GM21825 (cell line): ENCODE data around the gene ADK.
A peak's percentile ranks its signal among the peaks of the same experiment; 100 is the strongest.

Experiments used
- ATAC-seq: cut with Tn5 transposase; IDR thresholded peaks from one replicate; pipeline ENCODE4 v1.9.1; 2021; ENCODE audit warnings: mild to moderate bottlenecking, moderate library complexity; ENCODE audit not compliant: unreplicated experiment

Gene ADK

DNA sequence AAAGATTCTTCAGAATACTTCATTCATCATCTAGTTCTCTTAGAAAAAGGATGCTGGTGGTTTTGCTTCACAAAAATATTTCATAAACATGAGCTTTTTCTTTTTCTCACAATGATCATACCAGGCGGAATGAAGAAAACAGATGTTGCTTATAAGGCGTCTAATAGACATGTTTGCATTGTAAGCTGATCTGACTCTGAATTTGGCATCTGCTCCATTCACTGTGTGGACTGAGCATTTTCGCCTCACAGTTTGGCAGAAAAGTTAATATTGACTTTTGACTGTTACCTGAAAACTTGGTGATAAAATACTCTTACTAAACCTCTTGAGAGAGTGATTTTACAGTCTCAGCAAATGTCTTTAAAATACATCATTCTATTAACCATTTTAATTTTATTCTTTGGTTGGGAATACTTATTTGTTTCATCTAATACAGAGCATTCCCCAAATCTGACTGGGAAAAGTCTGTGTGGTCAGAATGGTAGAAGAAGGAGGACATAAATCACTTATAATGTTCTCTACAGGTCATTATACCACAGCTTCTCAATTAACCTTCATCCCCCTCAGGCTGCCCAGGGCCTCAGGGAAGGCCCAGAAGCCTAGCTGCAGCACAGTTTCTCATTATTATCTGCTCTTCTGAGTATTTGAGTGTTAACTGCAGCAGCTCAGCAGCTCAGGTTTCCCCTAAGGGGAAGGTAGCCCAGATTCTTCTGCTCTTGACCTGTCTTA lies 553.8 kb downstream of the ADK start:
- ATAC-seq = no peak

- no peak for ATAC-seq
Observed at GRCh38 chr10:74705358-74705980, 554.4 kb downstream of the ADK start.

DNA sequence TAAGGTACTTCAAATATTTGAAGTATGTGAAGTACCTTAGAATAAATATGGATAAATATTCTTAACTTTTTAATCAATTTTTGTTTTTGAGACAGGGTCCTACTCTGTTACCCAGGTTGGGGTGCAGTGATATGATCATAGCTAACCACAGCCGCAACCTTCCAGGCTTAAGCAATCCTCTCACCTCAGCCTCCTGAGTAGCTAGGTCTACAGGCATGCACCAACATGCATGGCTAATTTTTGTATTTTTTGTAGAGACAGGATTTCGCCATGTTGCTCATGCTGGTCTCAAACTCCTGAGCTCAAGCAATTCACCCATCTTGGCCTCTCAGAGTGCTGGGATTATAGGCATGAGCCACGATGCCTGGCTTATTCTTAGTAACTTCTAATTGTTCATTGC lies 555.9 kb downstream of the ADK start:
- ATAC-seq = no peak

DNA sequence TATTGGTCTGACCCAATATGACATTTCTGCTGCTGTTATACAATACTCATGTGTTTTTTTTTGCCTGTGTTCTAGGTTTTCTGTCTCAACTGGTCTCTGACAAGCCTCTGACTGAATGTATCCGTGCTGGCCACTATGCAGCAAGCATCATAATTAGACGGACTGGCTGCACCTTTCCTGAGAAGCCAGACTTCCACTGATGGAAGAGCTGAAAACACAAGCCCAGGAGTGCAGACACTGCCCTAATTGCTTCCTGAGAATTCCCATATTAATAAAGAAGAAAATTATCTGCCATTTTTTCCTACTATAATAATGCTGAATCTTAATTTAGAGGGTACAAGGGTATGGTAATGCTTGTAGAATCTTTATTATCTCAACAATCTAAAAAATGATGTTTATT lies 557.2 kb downstream of the ADK start:
- no peak for ATAC-seq

DNA sequence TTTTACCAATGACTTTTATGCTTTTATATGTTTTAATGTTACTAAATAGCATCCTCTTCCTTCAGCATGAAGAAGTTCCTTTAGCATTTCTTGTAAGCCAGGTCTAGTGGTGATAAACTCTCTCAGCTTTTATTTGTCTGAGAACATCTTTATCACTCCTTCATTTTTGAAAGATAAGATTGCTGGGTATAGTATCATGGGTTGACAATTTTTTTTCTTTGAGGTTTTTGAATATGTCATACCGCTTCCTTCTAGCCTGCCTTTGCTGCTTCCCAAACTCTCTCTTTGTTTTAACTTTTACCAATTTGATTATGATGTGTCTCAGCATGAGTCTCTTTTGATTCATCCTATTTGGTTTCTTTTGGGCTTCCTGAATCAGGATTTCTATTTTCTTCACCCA lies 567.2 kb downstream of the ADK start:
- ATAC-seq = no peak

GRCh38 chr10:74728225-74728624 lies 577.2 kb downstream of the ADK start:
- no peak for ATAC-seq

DNA sequence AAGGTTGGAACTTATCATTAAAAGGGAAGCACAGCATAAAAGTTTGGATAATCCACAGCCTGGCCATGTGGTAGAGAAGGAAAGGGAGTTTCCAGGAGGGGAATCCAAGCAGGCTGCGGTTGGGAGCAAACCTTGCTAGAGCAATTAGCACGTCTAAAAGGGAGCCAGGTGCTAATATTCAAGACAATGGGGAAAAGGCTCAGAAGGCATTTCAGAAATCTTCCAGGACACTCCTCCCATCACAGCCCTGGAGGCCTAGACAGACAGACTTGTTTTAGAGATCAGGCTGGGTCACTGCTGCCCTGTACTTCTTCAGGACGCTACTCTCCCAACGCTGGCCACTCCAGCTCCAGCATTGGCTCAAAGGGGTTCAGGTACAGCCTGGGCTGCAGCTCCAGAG lies 579.2 kb downstream of the ADK start:
- ATAC-seq = no peak

DNA sequence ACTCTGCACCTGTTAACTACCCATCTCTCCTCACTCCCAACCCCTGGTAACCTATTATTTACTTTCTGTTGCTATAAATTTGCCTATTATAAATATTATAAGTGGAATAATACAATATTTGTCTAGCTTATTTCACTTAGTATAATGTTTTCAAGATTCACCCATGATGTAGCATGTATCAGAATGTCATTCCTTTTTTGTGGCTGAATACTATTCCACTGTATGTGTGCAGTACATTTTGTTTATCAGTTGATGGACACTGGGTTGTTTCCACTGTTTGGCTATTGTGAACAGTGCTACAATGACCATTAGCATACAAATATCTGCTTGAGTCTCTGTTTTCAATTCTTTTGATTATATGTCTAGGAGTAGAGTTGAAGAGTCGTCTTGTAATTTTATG lies 582.6 kb downstream of the ADK start:
- ATAC-seq = no peak

DNA sequence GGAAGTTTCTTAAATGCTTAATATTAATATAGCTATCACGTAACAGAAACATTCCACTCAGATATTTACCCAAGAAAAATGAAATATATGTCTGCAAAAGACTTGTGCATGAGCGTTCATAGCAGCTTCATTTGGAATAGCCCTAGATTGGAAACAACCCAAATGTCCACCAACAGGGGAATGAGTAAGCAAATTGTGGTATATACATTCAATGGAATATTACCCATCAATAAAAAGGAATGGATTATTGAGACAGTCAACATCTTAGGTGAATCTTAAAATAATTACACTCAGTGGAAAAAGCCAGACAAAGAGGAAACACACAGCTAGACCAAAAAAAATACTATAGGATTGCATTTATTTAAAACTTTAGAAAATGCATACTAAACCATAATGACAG lies 585.0 kb downstream of the ADK start:
- no peak for ATAC-seq

GRCh38 chr10:74738052-74738451 lies 587.0 kb downstream of the ADK start:
- ATAC-seq = no peak

DNA sequence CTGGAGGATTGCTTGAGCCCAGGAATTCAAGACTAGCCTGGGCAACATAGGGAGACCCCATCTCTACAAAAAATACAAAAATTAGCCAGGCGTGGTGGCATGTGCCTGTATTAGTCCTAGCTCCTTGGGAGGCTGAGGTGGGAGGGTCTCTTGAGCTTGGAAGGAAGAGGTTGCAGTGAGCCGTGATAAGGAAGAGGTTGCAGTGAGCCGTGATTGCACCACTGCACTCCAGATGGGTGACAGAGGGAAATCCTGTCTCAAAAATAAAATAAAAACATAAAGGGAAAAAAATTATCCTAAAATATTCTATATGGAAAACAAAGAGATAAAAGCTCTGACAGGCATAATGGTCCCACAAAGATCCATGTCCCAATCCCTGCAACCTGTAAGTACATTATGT lies 587.5 kb downstream of the ADK start:
- ATAC-seq = no peak

GRCh38 chr10:74738985-74739567 lies 588.1 kb downstream of the ADK start:
- ATAC-seq = peak; percentile 81

GRCh38 chr10:74743401-74743800 lies 592.4 kb downstream of the ADK start:
- ATAC-seq = no peak

DNA sequence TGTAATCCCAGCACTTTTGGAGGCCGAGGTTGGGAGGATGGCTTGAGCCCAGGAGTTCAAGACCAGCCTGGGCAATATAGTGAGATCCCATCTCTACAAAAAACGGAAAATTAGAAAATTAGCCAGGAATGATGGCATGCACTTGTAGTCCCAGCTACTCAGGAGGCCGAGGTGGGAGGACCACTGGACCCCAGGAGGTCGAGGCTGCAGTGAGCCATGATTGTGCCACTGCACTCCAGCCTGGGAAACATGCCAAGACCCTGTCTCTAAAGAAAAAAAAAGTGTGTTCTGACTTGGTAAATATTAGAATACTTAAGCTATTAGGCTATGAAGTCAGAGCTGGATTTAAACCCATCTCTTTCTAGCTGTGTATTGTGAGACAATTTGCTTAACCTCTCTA lies 594.4 kb downstream of the ADK start:
- ATAC-seq = no peak

DNA sequence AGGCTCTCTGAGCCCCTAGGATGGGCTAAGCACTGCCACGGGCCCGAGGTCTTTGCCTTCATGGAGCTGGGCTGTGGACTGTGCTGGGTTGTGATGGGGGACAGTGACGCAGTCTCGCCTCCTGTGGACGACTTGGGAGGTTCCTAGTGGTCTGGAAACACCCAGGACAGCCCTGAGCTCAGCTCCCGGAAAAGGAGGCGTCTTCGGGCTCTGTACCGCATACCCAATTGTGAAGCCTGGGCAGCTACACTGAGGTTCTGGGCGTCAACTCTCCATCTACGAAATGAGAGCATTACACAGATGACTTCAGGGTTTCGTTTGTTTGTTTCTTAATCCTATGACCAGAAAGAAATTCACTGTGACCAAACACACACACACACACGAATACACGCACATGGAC lies 595.8 kb downstream of the ADK start:
- ATAC-seq = no peak

DNA sequence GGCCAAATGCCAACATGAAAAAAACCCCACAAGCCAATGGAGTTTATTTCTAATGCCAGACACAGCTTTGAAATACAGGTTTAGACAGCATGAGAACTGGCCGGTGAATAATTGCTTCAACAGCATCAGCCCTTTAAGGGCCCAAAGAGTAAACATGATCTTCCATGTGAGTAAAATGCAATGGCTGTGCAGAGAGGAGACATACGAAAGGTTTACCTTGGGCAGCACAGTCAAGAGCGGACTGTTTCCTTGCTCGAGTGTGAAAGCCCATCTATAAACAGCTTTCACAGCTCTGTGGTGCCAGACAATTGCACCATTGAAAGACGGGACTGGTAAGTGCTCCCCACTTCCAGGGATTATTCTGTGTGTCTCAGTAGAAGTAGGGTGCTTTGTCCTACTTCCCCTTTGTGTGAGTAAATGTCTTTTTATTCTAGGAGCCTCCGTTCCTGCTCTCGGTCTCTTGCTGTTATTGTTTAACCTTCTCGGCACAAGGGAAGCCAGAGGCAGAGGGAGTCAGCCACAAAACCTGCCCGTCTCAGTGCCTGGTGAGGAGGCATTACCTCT lies 597.5 kb downstream of the ADK start:
- ATAC-seq = no peak

- peak; percentile 45 for ATAC-seq
Observed at GRCh38 chr10:74750848-74751274, 599.8 kb downstream of the ADK start.

DNA sequence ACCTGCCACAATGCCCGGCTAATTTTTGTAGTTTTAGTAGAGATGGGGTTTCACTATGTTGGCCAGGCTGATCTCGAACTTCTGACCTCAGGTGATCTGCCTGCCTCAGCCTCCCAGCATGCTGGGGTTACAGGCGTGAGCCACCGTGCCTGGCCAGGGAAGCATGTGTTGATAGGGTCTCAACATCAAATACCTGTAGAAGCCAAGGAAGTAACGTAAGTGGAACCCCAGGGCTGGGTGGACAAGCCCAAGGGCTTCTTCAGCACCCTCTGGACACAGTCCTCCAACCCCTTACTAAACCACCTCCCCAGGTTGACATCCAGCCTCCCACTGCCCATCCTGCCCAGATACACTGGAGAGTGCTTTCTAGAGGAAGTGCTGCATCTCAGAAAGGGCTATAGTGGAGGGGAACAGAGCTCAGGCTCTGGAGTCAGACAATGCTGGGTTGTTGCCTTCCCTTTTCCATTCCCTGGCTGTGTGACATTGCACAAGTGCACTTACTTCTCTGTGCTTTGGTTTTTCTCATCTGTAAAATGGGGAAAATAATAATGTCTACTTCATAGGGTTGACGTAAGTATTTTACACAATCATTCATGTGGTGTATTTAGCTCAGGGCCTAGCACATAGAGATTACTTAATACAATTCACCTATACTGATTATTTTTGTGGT lies 601.5 kb downstream of the ADK start:
- no peak for ATAC-seq

GRCh38 chr10:74753442-74754211 lies 602.6 kb downstream of the ADK start:
- no peak for ATAC-seq

- ATAC-seq = no peak
Observed at GRCh38 chr10:74754381-74754821, 603.4 kb downstream of the ADK start.

GRCh38 chr10:74755273-74755672 lies 604.3 kb downstream of the ADK start:
- no peak for ATAC-seq
